K562 (cell line): Measurements from ENCODE around the gene YARS1. TPM values are rescaled to one million over a fixed set of nuclear protein-coding genes. Genes with fewer than 3 reads are reported as not detected.

Experiments used
- BRD9 ChIP-seq: fragments of 450-650 bp; IDR thresholded peaks from 2 replicates; pipeline ENCODE4 v1.6.1; 2018; ENCODE audit warnings: low read depth; ENCODE audit not compliant: partially characterized antibody
- FOXJ3 ChIP-seq: sonication (generic); formaldehyde crosslinking; IDR thresholded peaks from 2 replicates; pipeline ENCODE4 v1.4.0; 2020; ENCODE audit warnings: mild to moderate bottlenecking, missing genetic modification reagents
- FUS ChIP-seq: fragments of 200-400 bp; formaldehyde crosslinking; optimal IDR thresholded peaks from 2 replicates; pipeline ENCODE3; 2017; ENCODE audit warnings: low read depth, low read length
- GABPA ChIP-seq: fragments of 200-800 bp; sonication (Bioruptor generic); conservative IDR thresholded peaks from 2 replicates; pipeline ENCODE4 v1.6.1; 2016; ENCODE audit warnings: low read depth, missing genetic modification characterization, missing compliant biosample characterization
- GATAD2A ChIP-seq: fragments of 450-650 bp; IDR thresholded peaks from 2 replicates; pipeline ENCODE4 v1.6.1; 2017
- MYBL2 ChIP-seq, 2 experiments: fragments of 450-650 bp in 1 of 2; sonication (generic) in 1 of 2; formaldehyde crosslinking in 1 of 2; IDR thresholded peaks; 2 replicates each; pipeline versions ENCODE4 v1.6.1 to v1.8.1; 2017 to 2022; ENCODE audit warnings: borderline replicate concordance in 1 of 2, inconsistent platforms in 1 of 2, low read depth in 1 of 2, mild to moderate bottlenecking in 1 of 2, missing genetic modification reagents in 1 of 2, moderate library complexity in 1 of 2
- NONO ChIP-seq, 2 experiments: fragments of 200-400 bp in 1 of 2; fragments of 450-650 bp in 1 of 2; formaldehyde crosslinking in 1 of 2; IDR thresholded peaks; 2 replicates each; pipeline ENCODE4 v1.6.1; 2017; ENCODE audit warnings: low read depth in 2 of 2, mild to moderate bottlenecking in 2 of 2, moderate library complexity in 2 of 2, low read length in 1 of 2
- NR1H2 ChIP-seq: sonication (generic); formaldehyde crosslinking; IDR thresholded peaks from 2 replicates; pipeline ENCODE4 v1.4.0; 2020; ENCODE audit warnings: mild to moderate bottlenecking, missing genetic modification reagents
- NR2C1 ChIP-seq, 2 experiments: fragments of 450-650 bp; IDR thresholded peaks; 2 replicates each; pipeline ENCODE4 v1.6.1; 2017; ENCODE audit warnings: mild to moderate bottlenecking in 2 of 2, antibody characterized with exemption in 1 of 2, inconsistent platforms in 1 of 2, missing compliant biosample characterization in 1 of 2, missing genetic modification characterization in 1 of 2
- RBBP5 ChIP-seq: fragments of 200-600 bp; sonication (generic); IDR thresholded peaks from 2 replicates; pipeline ENCODE4 v1.6.1; 2012; ENCODE audit warnings: borderline replicate concordance, mild to moderate bottlenecking, low read length, control low read depth, inconsistent platforms; ENCODE audit not compliant: insufficient read depth, poor library complexity, severe bottlenecking
- RBM15 ChIP-seq: fragments of 200-400 bp; formaldehyde crosslinking; IDR thresholded peaks from 2 replicates; pipeline ENCODE4 v1.6.1; 2018; ENCODE audit warnings: mild to moderate bottlenecking, low read length, moderate library complexity; ENCODE audit not compliant: insufficient read depth
- RBM17 ChIP-seq: fragments of 200-400 bp; formaldehyde crosslinking; IDR thresholded peaks from 2 replicates; pipeline ENCODE4 v1.6.1; 2017; ENCODE audit warnings: low read depth, mild to moderate bottlenecking, low read length, borderline replicate concordance
- RCOR1 ChIP-seq, 2 experiments: IDR thresholded peaks; 2 replicates each; pipeline ENCODE4 v1.6.1; 2012; ENCODE audit warnings: low read depth in 2 of 2, low read length in 2 of 2, borderline replicate concordance in 1 of 2, improper control_type of control experiment in 1 of 2
- SIRT6 ChIP-seq: IDR thresholded peaks from one replicate; pipeline ENCODE4 v1.6.1; 2012; ENCODE audit warnings: low read depth, mild to moderate bottlenecking, control low read depth, inconsistent platforms, low read length, moderate library complexity
- SMARCC2 ChIP-seq: fragments of 450-650 bp; IDR thresholded peaks from 2 replicates; pipeline ENCODE4 v1.6.1; 2017; ENCODE audit warnings: antibody characterized with exemption, moderate library complexity, mild to moderate bottlenecking, low read depth
- TARDBP ChIP-seq: fragments of 450-650 bp; IDR thresholded peaks from 2 replicates; pipeline ENCODE4 v1.6.1; 2016
- TCFL5 ChIP-seq: fragments of 250-450 bp; sonication (Bioruptor Pico); conservative IDR thresholded peaks from 2 replicates; pipeline ENCODE4 v1.6.1; 2021; ENCODE audit warnings: mild to moderate bottlenecking, moderate library complexity, matching md5 sums
- TGIF2 ChIP-seq: sonication (generic); formaldehyde crosslinking; IDR thresholded peaks from 2 replicates; pipeline ENCODE4 v1.8.1; 2022; ENCODE audit warnings: mild to moderate bottlenecking, missing genetic modification reagents, moderate library complexity
- TRIM28 ChIP-seq: fragments of 450-650 bp; IDR thresholded peaks from 2 replicates; pipeline ENCODE4 v1.6.1; 2017
- U2AF1 ChIP-seq: fragments of 200-400 bp; formaldehyde crosslinking; optimal IDR thresholded peaks from 2 replicates; pipeline ENCODE3; 2017; ENCODE audit warnings: mild to moderate bottlenecking, low read depth, low read length, moderate library complexity
- ZBTB7A ChIP-seq: IDR thresholded peaks from 2 replicates; pipeline ENCODE4 v1.6.1; 2011; ENCODE audit warnings: low read depth, mild to moderate bottlenecking, low read length, moderate library complexity, borderline replicate concordance; ENCODE audit not compliant: control insufficient read depth
- ZKSCAN3 ChIP-seq: fragments of 250-450 bp; sonication (Bioruptor Pico); IDR thresholded peaks from 2 replicates; pipeline ENCODE4 v1.4.0; 2020
- ZNF586 ChIP-seq: fragments of 450-650 bp; formaldehyde crosslinking; conservative IDR thresholded peaks from 2 replicates; pipeline ENCODE4 v1.4.0; 2020; ENCODE audit warnings: mild to moderate bottlenecking, moderate library complexity
- ZNF668 ChIP-seq: fragments of 250-450 bp; sonication (Bioruptor Pico); IDR thresholded peaks from 2 replicates; pipeline ENCODE4 v1.8.0; 2022; ENCODE audit warnings: mild to moderate bottlenecking, inconsistent platforms
- polyA plus RNA-seq, 8 experiments: library from polyadenylated mRNA; depleted of rRNA in 4 of 8; stranded (reverse) in 5 of 8; unstranded in 3 of 8; fragments of >200 nt; fragmentation: Nextera tagmentation in 2 of 8; fragmentation: Illumina TruSeq in 1 of 8; extraction: Ambion mirVana in 2 of 8; extraction: Trizol in 1 of 8; gene quantifications; 2 replicates each; pipeline versions ENCODE4 v1.2.1 to v1.2.3, GENCODE V29; 2011 to 2014; ENCODE audit warnings: inconsistent platforms in 1 of 8, missing spikeins in 1 of 8
- total RNA-seq, 7 experiments: library from RNA; depleted of rRNA in 6 of 7; stranded (reverse); fragments of >200 nt in 6 of 7; fragmentation: Illumina TruSeq in 2 of 7; extraction: Trizol in 2 of 7; gene quantifications; 2 replicates each; pipeline versions ENCODE4 v1.2.1 to v1.2.3, GENCODE V29; 2011 to 2021; ENCODE audit warnings: low replicate concordance in 1 of 7
- TF ChIP-seq, protein P1 (sequence below): fragments of 200-800 bp; sonication (Bioruptor generic); IDR thresholded peaks from 2 replicates; pipeline ENCODE4 v1.6.1; 2017; ENCODE audit warnings: missing genetic modification characterization, missing compliant biosample characterization
- TF ChIP-seq, protein P2 (sequence below), 2 experiments: fragments of 450-650 bp in 1 of 2; sonication (generic) in 1 of 2; formaldehyde crosslinking; conservative IDR thresholded peaks; 2 replicates each; pipeline versions ENCODE4 v1.4.0 to v1.8.1; 2020 to 2022; ENCODE audit warnings: mild to moderate bottlenecking in 1 of 2, missing genetic modification reagents in 1 of 2
- TF ChIP-seq, protein P3 (sequence below): fragments of 450-650 bp; formaldehyde crosslinking; IDR thresholded peaks from 2 replicates; pipeline ENCODE4 v1.4.0; 2020; ENCODE audit warnings: mild to moderate bottlenecking, mixed read lengths

YARS1 gene
- total and polyA plus RNA-seq, 9 of the 15 experiments (the other 6 are each of a cell fraction or from before 2014, with no cell fraction given): 66.2 to 336 (median 201) TPM

DNA sequence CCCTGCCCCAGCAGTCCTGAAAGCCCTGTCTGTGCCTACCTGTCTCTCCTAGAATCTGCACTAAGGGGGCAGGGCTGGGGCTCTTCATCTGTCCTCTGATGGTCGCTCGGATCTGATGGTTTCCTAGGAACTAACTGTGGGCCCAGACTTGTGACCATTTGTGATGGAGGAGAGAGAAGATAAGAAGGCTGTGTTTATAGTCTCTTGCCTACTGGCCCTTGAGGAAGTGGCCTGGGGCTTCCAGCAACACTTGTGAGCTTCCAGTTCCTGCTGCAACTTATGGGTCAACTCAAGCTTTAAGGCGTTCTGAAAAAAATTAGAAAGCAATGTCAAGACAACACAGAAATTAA, 61.4 kb downstream of the YARS1 start (continued):
- TF ChIP-seq ZNF668 (CRISPR knock-in tag) (no peak), GATAD2A (peak; percentile 37; the same call in 1 of the 2 replicates), TRIM28 (no peak), ZBTB7A (no peak), GABPA (no peak), TARDBP (no peak), RBM17 (no peak), RBBP5 (no peak), ZKSCAN3 (CRISPR knock-in tag) (no peak), FUS (no peak), TGIF2 (CRISPR knock-in tag) (no peak), ZNF586 (CRISPR knock-in tag) (no peak), NR1H2 (CRISPR knock-in tag) (no peak), U2AF1 (no peak), NONO (IDR thresholded peaks at IDR 0.05; ENCODE audit: low read depth in 2 of 2, low read length in 1 of 2) (no peak), RBM15 (no peak), NR2C1 (IDR thresholded peaks at IDR 0.05) (no peak), NR2C1 (tag; IDR thresholded peaks at IDR 0.05) (no peak), FOXJ3 (CRISPR knock-in tag) (no peak), RCOR1 (IDR thresholded peaks at IDR 0.05; ENCODE audit: borderline replicate concordance in 1 of 2, low read depth in 2 of 2, low read length in 2 of 2) (peak in 1 of 2 experiments; percentile 97; a peak in 2 of 4 replicates), SMARCC2 (no peak), TCFL5 (CRISPR knock-in tag) (no peak), SIRT6 (no peak), BRD9 (no peak), MYBL2 (IDR thresholded peaks at IDR 0.05; ENCODE audit: low read depth) (no peak), MYBL2 (CRISPR knock-in tag; IDR thresholded peaks at IDR 0.05; ENCODE audit: borderline replicate concordance) (no peak)
- TF ChIP-seq, protein P1, sequence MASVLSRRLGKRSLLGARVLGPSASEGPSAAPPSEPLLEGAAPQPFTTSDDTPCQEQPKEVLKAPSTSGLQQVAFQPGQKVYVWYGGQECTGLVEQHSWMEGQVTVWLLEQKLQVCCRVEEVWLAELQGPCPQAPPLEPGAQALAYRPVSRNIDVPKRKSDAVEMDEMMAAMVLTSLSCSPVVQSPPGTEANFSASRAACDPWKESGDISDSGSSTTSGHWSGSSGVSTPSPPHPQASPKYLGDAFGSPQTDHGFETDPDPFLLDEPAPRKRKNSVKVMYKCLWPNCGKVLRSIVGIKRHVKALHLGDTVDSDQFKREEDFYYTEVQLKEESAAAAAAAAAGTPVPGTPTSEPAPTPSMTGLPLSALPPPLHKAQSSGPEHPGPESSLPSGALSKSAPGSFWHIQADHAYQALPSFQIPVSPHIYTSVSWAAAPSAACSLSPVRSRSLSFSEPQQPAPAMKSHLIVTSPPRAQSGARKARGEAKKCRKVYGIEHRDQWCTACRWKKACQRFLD (CRISPR knock-in tag): no peak
- TF ChIP-seq, protein P2, sequence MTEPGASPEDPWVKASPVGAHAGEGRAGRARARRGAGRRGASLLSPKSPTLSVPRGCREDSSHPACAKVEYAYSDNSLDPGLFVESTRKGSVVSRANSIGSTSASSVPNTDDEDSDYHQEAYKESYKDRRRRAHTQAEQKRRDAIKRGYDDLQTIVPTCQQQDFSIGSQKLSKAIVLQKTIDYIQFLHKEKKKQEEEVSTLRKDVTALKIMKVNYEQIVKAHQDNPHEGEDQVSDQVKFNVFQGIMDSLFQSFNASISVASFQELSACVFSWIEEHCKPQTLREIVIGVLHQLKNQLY (CRISPR knock-in tag; conservative IDR thresholded peaks at IDR 0.05): no peak
- TF ChIP-seq, protein P3, sequence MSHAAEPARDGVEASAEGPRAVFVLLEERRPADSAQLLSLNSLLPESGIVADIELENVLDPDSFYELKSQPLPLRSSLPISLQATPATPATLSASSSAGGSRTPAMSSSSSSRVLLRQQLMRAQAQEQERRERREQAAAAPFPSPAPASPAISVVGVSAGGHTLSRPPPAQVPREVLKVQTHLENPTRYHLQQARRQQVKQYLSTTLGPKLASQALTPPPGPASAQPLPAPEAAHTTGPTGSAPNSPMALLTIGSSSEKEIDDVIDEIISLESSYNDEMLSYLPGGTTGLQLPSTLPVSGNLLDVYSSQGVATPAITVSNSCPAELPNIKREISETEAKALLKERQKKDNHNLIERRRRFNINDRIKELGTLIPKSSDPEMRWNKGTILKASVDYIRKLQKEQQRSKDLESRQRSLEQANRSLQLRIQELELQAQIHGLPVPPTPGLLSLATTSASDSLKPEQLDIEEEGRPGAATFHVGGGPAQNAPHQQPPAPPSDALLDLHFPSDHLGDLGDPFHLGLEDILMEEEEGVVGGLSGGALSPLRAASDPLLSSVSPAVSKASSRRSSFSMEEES (CRISPR knock-in tag): no peak
